NCI-H1436 (cell line): ENCODE data around the gene NOPCHAP1.
"Not testable (repeated sequence)": the region's sequence is repeated elsewhere in the genome, so short reads cannot be mapped to it uniquely, and the experiment has no call there.

Experiments
- DNase-seq: peaks from one replicate; lab custom pipeline; 2025; lab: John Stamatoyannopoulos, UW

The NOPCHAP1 gene, protein sequence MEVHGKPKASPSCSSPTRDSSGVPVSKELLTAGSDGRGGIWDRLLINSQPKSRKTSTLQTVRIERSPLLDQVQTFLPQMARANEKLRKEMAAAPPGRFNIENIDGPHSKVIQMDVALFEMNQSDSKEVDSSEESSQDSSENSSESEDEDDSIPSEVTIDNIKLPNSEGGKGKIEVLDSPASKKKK

DNA sequence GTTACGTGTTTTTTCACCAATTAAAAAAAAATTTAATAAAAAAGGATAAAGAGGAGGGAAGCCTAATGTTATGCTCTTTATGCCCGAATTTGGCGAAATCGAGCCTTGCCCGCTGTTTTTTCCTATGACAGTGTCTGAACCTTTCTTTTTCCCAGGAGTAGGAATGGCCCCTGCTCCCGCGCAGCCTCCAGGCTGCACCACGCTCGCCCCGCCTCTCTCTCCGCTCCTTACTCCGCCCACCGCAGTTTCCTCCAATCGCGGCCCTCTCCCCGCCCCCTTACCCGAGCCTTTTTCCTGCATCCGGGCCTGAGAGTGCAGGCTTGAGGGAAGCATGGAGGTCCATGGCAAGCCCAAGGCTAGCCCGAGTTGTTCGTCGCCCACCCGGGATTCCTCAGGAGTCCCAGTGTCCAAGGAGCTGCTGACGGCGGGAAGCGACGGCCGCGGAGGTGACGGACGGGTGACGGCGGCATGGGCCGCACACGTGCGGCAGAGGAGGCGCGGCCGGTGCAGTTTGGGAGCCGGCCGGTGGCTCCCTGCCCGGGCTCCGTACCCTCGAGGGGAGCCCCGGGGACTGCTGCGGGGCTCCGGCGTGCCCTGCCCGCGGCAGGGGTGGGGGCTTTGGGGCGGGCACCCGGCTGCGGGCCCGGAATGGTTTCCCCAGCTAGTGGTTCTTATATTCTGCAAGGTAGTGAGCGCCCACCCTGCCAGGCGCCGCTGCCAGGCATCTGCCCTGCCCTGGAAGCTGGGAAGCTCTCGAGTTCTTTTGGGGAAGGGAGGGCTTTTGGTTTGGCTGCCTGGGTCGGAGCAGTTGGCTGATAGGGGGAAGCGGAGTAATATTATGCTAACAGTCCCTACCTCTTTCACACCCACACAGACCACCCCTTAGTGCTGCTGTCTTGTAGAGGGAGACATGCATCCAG, at the start of gene NOPCHAP1:
Gene NOPCHAP1, plus strand, starts transcription at position 295 of the 920 bp plus-strand sequence. Its CDS starts 37 bp downstream, at position 332.
- peak; percentile 91 for DNase-seq

DNA sequence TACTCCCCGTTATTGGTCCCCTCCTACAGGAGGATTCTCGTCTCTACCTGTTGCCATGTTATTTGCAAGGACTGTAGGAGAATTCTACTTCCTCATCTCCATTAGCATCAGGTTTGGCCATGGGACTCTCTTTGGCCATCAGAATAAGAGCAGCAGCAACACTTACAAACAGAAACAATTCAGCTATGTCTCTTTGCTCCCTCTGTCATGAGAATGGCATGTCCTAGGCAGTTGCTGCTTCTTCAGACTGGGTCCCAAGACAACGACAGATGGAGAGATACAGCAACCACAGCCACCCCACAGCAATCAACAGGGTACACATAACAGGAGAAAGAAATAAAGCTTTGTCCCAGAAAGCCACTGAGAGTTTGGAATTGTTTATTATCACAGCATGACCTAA, 47.7 kb upstream of the NOPCHAP1 start:
- DNase-seq: no peak

DNA sequence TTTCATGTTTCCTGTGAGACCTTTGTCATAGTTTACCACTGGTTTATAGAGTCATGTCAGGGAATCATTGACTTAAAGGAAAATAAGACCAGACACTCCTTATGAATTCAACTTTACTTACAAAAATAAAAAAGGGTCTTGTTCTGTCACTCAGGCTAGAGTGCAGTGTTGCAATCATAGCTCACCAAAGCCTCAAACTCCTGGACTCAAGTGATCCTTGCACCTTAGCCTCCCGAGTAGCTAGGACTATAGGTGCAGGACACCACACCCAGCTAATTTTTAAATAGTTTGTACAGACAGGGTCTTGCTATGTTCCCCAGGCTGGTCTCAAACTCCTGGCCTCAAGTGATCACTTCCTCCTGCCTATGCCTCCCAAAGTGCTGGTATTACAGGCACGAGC, 47.0 kb upstream of the NOPCHAP1 start:
- no peak for DNase-seq

DNA sequence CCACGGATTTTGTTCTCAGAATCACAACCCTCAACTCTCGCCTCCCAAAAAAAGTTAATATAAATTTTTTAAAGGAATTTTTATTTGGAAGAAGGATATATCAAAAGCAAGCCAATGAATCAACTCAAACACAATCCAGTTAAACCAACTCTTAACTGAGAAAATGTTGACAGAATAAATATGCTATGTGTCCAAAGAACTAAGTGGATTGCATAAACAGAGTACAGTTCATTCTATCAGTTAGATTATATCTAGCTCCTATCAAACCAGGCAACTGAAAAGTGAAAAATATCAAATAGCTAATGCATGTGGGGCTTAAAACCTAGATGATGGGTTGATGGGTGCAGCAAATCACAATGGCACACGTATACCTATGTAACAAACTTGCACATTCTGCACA, 44.7 kb upstream of the NOPCHAP1 start:
- no peak for DNase-seq

DNA sequence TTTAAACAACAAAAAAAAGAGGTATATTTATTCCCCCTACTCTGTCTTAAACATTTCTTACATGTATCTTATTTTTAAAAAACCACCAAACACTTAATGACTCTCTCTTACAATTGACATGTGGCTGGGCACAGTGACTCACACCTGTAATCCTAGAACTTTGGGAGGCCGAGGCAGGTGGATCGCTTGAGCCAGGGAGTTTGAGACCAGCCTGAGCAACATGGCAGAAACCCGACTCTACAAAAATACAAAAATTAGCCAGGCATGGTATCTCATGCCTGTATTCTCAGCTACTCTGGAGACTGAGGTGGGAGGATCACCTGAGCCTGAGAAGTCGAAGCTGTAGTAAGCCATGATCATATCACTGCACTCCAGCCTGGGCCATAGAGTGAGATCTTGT, 44.0 kb upstream of the NOPCHAP1 start:
- no peak for DNase-seq

DNA sequence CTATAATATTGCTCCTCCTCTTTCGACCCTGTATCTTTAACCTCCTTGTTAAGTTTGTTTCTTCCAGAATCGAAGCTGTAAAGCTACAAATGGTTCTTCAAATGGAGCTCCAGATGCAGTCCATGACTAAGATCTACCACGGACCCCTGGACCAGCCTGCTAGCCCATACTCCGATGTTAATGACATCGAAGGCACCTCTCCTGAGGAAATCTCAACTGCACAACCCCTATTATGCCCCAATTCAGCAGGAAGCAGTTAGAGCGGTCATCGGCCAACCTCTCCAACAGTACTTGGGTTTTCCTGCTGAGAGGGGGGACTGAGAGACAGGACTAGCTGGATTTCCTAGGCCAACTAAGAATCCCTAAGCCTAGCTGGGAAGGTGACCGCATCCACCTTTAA, 42.7 kb upstream of the NOPCHAP1 start:
- not testable (repeated sequence) for DNase-seq

DNA sequence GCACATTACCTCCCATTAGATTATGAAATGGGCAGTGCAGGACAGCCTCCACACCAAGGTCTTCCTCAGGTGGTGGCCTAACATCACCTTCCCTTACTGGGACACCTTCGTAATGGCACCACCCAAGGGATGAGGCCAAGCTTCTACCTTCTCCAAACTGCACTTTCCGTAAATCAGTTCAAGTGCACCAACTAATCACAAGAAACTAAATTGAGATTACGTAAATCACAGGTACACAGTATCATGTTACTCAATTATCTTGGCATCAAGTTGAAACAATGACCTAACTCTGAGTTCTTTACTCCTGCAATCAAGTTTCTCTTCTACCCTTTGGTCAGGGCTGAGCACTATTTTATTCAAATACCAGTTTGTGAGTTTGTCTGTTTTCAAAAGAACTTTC, 41.9 kb upstream of the NOPCHAP1 start:
- no peak for DNase-seq

DNA sequence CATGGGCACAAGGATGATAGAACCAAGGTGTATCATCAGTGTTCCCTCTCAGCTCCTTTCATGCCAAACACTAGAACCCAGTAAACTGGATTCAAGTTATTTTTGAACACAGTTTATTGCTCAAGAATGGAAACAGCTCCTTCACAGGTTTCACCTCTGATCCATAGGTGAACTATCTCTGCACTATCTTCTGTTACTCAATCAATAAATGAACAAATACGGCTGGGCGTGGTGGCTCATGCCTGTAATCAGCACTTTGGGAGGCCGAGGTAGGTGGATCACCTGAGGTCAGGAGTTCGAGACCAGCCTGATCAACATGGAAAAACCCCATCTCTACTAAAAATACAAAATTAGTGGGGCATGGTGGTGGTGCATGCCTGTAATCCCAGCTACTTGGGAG, 37.4 kb upstream of the NOPCHAP1 start:
- not testable (repeated sequence) for DNase-seq

DNA sequence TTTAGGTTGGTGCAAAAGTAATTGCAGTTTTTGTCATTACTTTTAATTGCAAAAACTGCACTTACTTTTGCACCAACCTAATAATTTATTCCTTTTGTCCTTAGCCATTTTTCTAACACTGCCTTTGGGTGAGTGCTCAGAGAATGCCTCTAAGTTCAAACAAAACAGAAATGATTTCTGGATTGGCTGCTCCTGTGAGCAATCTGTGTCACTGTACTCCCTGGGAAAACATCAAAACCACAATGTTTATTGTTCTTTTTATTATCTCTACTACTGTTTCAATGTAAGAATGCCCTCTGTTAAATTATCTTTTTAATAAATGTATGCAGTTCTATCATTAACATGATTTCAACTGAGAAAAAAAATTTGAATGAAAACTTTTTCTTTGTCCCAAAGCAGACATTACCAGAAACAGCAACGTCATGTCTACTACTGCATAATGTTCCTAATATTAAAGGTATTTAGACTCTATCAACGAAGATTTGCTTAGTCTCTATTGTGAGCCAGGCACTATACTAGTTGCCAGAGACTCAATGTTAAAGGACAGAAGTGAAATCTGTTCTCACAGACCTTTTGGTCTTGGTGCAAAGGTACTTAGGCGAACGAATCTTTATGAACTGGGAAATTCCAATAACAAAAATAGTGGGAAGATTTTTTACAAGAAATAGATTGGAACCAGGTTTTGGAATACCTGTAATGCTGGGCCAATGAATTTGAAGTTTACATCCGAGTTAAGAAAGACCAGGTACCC, 34.2 kb upstream of the NOPCHAP1 start:
- DNase-seq: no peak

DNA sequence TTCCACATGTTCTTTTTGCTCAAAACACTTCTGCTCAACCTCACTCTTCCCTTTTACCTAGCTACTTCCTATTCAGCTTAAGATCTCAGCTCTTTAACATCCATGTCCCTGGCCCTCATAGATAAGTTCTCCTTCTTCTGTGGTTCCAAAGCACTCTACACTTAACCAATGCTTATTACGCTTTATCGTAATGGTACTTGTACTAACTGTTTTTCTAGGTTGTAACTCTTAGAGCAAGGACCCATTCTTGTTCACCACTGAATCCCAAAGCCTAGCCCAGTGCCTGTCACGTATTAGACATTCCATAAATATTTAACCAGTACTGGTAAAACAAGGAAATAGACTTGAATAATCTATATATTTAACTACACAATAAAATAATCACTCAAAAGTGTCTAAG, 33.3 kb upstream of the NOPCHAP1 start:
- no peak for DNase-seq

DNA sequence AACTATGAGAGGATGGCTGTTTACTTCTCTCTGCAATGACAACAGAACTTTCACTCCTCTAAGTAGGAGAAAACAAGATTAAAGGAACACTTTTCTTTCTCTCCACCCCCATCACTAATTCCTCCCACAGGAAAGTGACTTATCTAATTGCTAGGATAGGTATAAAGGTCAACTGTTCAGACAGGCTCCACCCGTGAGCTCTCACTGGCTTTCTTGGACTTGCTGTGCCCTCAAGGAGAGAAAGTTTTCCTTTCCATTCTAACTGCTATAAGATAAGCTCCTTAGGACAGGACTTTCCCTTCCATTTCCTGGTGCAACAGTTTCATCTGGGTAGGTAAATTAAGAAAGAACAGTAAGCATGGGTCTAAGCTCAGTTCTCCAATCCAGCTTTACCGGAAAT, 32.8 kb upstream of the NOPCHAP1 start:
- no peak for DNase-seq

DNA sequence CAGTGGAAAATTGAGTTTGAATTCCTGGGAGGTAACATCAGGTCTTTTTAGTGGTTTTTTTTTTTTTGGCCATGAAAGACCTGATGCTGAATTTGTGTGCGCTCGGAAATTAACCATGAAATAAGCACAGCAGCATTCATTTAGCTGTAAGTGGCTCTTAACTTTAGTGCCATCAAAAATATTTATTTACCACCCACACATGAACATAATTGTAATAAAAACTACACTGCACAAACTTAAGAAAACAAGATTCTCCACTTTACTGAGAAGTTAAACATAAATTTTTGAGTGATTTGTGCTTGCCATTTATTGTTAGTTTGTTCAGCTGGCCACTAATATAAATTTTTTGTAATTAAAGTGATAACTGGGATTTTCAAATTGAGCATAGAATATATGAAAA, 30.4 kb upstream of the NOPCHAP1 start:
- DNase-seq: no peak

DNA sequence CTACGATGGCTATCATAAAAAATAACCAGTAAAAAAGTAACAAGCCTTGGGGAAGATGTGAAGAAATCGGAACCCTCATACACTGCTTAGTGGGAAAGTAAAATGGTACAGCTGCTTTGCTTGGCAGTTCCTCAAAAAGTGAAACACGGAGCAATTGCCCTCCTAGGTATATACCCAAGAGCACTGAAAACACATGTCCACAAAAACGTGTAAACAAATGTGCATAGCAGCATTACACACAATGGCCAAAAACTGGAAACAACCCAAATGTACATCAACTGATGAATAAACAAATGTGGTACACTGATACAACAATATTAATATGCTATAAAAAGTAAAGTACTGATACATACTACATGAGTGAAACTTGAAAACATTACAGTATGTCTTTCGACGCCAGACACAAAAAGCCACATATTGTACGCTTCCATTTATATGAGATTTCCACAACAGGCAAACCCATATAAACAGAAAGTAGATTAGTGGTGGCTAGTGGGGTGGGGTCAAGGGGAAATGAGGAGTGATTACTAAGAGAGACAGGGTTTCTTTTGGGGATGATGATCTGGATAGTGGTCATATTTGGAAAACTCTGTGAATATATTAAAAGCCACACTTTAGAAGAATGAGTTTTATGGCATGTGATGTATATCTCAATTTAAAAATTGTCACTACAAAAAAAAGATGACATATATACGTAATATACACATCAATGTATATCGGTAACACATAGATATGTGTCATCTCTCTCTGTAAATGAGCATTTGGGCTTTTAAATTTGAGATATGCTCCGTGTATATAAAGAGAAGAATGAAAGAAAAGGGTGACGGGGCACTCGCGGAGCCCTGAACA, 29.0 kb upstream of the NOPCHAP1 start:
- no peak for DNase-seq

DNA sequence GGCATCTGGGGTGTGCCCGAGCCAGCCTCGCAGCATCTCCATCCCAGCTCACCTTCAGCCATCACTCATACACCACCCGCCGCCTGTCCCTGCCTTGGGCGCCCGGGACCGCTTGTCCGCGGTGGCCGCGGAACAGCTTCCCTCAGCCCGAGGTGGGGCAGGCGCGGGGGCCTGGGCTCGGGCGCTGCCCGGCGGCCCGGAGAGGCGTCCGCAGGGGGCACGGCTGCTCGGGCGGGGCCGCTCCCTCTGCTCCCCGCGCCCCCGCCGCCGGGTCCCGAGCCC, 28.5 kb upstream of the NOPCHAP1 start:
- DNase-seq: no peak

DNA sequence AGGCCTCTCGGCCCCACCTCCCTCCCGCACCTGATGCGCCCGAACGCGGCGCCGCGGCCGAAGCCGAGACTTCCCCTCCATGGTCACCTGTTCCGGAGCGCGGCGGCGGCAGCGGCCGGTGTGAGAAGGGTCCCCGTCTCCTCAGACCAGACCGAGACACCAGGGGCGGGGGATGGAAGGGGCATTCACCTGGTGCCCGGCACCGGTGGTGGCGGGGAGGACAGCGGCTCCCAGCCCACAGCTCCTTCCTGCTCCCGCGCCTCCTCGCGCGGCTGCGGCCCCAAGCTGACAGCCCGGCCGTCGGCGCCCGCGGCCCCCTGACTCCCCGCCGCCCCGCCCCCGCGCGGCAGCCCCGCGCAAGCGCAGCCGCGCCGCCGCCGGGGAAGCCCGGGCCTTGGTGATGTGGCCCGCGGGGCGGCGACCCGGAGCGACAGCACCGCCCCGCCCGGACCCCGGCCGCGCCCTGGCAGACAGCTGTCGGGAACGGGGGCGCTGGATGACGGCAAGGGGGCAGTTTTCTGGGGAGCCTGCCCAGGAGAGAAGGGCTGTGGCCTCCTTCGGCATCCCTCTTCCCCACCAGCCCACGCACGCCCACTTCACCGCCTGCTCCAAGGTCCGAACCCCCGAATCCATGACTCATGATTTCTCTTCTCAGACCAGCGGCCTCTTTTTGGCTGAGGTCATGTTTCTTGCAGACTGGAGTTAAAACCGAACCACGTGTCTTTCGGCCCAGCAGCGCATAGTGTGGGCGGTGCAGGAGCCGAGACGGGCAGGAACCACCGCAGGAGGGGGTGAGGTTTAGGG, 27.9 kb upstream of the NOPCHAP1 start, which contains the start of gene SLC41A2:
Gene SLC41A2, minus strand, starts transcription at position 290 of the 804 bp plus-strand sequence. CDS start 29,763 bp downstream, outside the sequence.
- peak; percentile 65 for DNase-seq

DNA sequence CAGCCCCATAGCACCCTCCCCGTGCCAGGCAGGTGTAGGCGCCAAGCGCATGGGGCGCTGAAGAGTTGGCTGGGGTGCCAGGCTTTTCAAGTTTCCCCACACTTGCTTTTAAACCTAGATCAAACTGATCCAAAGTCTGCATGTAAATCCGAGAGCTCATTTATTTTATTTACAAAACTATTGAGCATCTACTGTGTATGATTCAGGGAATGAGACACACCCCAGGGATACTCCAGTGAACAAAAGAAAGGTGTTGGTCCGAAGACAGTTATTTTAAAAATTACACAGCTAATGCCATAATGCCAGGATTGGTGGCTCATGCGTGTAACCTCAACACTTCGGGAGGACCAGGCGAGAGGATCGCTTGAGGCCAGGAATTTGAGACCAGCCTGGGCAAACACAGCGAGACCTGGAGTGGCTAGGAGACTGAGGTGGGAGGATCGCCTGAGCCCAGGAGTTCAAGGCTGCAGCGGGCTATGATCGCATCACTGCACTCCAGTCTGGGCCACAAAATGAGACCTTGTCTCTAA, 27.2 kb upstream of the NOPCHAP1 start:
- DNase-seq: no peak

DNA sequence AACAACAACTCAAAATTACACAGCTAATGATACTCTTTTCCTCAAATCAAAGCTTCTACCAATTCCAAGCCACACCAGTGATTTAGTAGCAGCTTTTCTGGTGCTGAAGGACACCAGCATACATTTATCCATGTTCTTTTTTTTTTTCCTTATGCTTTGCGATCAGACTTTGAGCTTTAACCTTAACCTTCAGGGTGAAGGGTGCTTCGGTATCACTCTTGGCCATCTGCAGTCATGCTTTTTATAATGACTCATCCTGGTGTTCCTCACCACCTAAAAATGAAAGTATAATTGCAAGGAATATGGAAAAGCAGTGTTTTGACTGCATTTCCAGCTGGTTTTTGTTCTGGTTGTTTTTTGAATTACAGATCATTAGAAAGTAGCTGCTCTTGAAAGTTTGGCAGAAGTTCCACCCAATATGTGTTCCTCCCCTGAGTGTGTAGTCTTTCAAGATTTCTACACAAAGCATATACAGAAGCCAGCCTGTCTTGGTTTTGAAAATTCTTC, 26.7 kb upstream of the NOPCHAP1 start:
- no peak for DNase-seq

DNA sequence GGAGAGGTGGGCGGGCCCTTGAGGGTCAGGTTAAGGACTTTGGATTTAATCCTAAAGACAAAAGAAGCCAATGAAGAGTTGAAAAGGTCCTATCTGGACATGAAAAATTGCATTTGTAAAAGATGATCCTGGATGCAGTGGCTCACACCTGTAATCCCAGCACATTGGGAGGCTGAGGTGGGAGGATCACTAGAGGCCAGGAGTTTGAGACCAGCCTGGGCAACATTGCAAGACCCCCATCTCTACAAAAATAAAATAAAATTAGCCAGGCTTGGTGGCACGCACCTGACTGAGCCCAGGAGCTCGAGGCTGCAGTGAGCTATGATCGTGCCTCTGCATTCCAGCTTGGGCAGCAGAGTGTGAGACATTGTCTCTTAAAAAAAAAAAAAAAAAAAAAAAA, 25.7 kb upstream of the NOPCHAP1 start:
- no peak for DNase-seq

DNA sequence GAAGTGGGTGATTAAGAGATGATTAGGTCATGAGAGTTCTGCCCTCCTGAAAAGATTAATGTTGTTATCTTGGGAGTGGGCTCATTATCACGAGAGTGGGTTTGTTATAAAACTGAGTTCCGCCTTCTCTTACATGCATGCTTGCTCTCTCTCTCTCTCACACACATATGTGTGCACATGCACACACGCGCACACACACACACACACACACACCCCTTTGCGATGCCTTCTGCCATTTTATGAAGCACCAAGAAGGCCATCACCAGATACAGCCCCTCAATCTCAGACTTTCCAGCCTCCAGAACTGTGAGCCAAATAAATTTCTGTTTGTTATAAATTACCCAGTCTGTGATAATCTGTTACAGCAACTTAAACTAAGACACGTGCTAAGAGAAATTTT, 22.4 kb upstream of the NOPCHAP1 start:
- no peak for DNase-seq

DNA sequence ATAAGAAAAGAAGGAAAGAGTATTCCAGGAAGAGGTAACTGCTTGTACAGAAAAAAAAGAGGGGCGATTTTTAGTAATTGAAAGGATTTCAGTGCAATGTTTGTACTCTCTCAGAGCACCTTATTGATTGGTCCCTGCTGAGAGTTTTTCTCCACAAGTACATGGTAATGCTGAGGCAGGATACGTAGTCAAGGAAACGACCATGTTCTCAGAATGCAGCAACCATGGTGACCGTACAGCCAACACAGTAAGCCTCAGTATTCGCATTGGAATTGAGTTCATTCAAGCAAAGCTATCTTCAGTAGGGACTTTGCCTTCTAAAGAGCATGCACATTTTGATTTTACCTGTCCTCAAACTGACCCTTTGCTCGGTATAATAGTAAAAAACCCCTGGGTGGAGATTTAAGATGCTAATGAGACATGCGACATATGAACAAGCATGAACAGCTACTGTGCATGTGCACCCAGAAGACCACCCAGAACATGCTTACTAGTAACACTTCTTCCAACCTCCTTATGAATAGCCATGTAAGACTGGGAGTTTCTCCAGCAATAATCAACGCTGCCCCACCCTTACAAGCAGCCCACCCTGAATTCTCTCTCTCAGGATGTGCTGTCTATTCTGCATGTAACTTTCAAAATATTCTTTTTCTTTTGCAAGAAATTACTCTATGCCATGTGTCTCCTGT, 21.8 kb upstream of the NOPCHAP1 start:
- DNase-seq: no peak
